Glutamatergic neuron (in vitro differentiated cells): ENCODE measurements around the gene ATG10. TPM values are rescaled to one million over a fixed set of nuclear protein-coding genes. Genes with fewer than 3 reads are reported as not detected.
"Not testable (repeated sequence)": the region's sequence is repeated elsewhere in the genome, so short reads cannot be mapped to it uniquely, and the experiment has no call there.

ENCODE experiments used
- DNase-seq: peaks from one replicate; pipeline ENCODE4 v3.0.0; 2022
- H3K27ac Mint-ChIP-seq: one replicate; pipeline ENCODE4 v1.8.0; 2020; ENCODE audit warnings: mild to moderate bottlenecking, mixed read lengths, inconsistent platforms; ENCODE audit not compliant: unreplicated experiment
- H3K27me3 Mint-ChIP-seq: one replicate; pipeline ENCODE4 v1.8.0; 2020; ENCODE audit warnings: mild to moderate bottlenecking, moderate library complexity, mixed read lengths, inconsistent platforms; ENCODE audit not compliant: unreplicated experiment
- H3K36me3 Mint-ChIP-seq: one replicate; pipeline ENCODE4 v1.8.0; 2020; ENCODE audit warnings: mild to moderate bottlenecking, mixed read lengths, inconsistent platforms; ENCODE audit not compliant: unreplicated experiment
- H3K4me1 Mint-ChIP-seq: one replicate; pipeline ENCODE4 v1.8.0; 2020; ENCODE audit warnings: mild to moderate bottlenecking, low read depth, mixed read lengths, inconsistent platforms; ENCODE audit not compliant: unreplicated experiment
- H3K4me3 Mint-ChIP-seq: one replicate; pipeline ENCODE4 v1.8.0; 2020; ENCODE audit warnings: mild to moderate bottlenecking, mixed read lengths, inconsistent platforms; ENCODE audit not compliant: unreplicated experiment
- H3K9me3 Mint-ChIP-seq: one replicate; pipeline ENCODE4 v1.8.0; 2020; ENCODE audit warnings: mild to moderate bottlenecking, moderate library complexity, mixed read lengths, inconsistent platforms; ENCODE audit not compliant: unreplicated experiment
- total RNA-seq: library from RNA; stranded (reverse); fragmentation: NEBNext Ultra II Directional; extraction: Animal tissue kit (Norgen Biotek cat#: 25700); gene quantifications from one replicate; pipeline ENCODE4 v1.2.1, GENCODE V29; 2021; ENCODE audit not compliant: unreplicated experiment
- TF ChIP-seq, protein P1 (sequence below): fragments of 200-600 bp; sonication (generic); IDR thresholded peaks from one replicate; pipeline ENCODE4 v1.5.0; 2021; ENCODE audit not compliant: partially characterized antibody, unreplicated experiment

The ATG10 gene
- total RNA-seq, 1 donor from 2014 or later: 12.1 TPM

DNA sequence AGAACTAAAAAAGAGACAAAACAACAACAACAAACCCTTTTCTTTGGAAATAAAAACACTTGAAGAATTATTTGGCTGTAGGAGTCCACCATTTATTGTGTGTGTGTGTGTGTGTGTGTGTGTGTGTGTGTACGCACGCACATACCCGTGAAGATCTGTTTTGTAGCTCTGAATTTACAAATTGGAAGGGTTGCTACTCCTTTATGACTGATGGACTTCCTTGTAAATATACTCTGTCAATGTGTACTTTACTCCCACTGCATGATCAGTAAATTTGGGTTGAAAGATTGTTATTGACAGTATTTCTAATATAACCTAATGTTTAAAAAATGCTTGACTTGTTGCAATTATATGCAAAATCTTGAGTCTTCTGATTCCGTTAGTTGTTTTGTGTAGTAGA lies 148.1 kb downstream of the ATG10 start:
- peaks cover 14% of the 10 kb centered on the region for H3K36me3 Mint-ChIP-seq
- H3K27me3 Mint-ChIP-seq: peaks cover 2% of the 10 kb centered on the region
- H3K4me3 Mint-ChIP-seq: no peak overlapping the region
- H3K4me1 Mint-ChIP-seq: no peaks in the 10 kb centered on the region
- TF ChIP-seq, protein P1, sequence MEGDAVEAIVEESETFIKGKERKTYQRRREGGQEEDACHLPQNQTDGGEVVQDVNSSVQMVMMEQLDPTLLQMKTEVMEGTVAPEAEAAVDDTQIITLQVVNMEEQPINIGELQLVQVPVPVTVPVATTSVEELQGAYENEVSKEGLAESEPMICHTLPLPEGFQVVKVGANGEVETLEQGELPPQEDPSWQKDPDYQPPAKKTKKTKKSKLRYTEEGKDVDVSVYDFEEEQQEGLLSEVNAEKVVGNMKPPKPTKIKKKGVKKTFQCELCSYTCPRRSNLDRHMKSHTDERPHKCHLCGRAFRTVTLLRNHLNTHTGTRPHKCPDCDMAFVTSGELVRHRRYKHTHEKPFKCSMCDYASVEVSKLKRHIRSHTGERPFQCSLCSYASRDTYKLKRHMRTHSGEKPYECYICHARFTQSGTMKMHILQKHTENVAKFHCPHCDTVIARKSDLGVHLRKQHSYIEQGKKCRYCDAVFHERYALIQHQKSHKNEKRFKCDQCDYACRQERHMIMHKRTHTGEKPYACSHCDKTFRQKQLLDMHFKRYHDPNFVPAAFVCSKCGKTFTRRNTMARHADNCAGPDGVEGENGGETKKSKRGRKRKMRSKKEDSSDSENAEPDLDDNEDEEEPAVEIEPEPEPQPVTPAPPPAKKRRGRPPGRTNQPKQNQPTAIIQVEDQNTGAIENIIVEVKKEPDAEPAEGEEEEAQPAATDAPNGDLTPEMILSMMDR: no peak
- no peak overlapping the region for H3K27ac Mint-ChIP-seq
- peaks cover 2% of the 10 kb centered on the region for H3K9me3 Mint-ChIP-seq
- DNase-seq: no peak

DNA sequence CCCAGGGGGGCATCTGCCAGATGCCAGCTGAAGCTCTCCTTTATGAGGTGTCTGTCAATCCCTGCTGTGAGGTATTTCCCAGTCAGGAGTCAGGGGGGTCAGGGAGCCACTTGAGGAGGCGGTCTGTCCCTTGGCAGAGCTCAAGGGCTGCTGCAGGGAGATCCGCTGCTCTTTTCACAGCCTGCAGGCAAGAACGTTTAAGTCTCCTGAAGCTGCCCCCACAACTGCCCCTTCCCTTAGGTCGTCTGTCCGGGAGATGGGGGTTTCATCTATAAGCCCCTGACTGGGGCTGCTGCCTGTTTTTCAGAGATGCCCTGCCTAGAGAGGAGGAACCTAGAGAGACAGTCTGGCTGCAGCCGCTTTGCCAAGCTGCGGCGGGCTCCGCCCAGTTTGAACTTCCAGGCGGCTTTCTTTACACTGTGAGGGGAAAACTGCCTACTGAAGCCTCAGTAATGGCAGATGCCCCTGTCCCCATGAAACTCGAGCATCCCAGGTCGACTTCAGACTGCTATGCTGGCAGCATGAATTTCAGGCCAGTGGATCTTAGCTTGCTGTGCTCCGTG lies 158.0 kb downstream of the ATG10 start:
- H3K4me3 Mint-ChIP-seq: no peak overlapping the region
- TF ChIP-seq, protein P1: no peak
- peak; percentile 23 for DNase-seq
- H3K27me3 Mint-ChIP-seq: peaks cover 2% of the 10 kb centered on the region
- peak overlapping the region; percentile 33 for H3K27ac Mint-ChIP-seq
- H3K36me3 Mint-ChIP-seq: peaks cover 32% of the 10 kb centered on the region
- peaks cover 2% of the 10 kb centered on the region for H3K4me1 Mint-ChIP-seq
- peaks cover 10% of the 10 kb centered on the region for H3K9me3 Mint-ChIP-seq

DNA sequence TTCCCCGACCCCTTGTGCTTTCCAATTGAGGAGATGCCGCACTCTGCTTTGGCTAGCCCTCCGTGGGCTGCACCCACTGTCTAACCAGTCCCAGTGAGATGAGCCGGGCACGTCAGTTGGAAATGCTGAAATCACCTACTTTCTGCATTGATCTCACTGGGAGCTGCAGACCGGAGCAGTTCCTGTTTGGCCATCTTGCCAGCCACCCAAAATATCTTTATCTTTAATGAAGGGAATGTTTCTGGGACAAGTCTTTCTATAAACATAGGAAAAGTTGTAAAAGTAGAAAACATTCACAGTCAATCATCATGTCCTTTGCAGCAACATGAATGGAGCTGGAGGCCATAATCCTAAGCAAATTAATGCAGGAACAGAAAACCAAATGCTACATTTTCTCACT lies 158.8 kb downstream of the ATG10 start:
- Mint-ChIP-seq H3K27ac (no peak overlapping the region), H3K9me3 (peaks cover 14% of the 10 kb centered on the region), H3K4me3 (no peak overlapping the region), H3K27me3 (peaks cover 2% of the 10 kb centered on the region), H3K4me1 (peaks cover 2% of the 10 kb centered on the region), H3K36me3 (peaks cover 39% of the 10 kb centered on the region)
- TF ChIP-seq, protein P1: no peak
- no peak for DNase-seq

DNA sequence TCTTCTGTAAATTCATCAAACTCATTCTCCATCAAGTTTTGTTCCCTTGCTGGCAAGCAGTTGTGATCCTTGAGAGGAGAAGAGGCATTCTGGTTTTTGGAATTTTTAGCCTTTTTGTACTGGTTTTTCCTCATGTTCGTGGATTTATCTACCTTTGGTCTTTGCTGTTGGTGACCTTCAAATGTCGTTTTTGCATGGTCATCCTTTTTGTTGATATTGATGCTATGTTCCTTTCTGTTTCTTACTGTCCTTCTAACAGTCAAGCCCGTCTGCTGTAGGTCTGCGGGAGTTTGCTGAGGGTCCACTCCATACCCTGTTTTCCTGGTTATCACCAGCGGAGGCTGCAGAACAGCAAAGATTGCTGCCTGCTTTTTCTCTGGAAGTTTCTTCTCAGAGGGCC lies 165.4 kb downstream of the ATG10 start:
- H3K27ac Mint-ChIP-seq: no peak overlapping the region
- TF ChIP-seq, protein P1: no peak
- H3K9me3 Mint-ChIP-seq: peaks cover 18% of the 10 kb centered on the region
- H3K36me3 Mint-ChIP-seq: peaks cover 34% of the 10 kb centered on the region
- H3K27me3 Mint-ChIP-seq: peaks cover 1% of the 10 kb centered on the region
- DNase-seq: no peak
- no peak overlapping the region for H3K4me3 Mint-ChIP-seq
- no peaks in the 10 kb centered on the region for H3K4me1 Mint-ChIP-seq

DNA sequence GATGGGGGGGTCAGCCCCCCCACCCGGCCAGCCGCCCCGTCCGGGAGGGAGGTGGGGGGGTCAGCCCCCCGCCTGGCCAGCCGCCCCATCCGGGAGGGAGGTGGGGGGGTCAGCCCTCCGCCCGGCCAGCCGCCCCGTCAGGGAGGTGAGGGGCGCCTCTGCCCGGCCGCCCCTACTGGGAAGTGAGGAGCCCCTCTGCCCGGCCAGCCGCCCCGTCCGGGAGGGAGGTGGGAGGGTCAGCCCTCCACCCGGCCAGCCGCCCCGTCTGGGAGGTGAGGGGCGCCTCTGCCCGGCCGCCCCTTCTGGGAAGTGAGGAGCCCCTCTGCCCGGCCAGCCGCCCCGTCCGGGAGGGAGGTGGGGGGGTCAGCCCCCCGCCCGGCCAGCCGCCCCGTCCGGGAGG lies 168.0 kb downstream of the ATG10 start:
- H3K36me3 Mint-ChIP-seq: peaks cover 39% of the 10 kb centered on the region
- H3K27me3 Mint-ChIP-seq, H3K4me1 Mint-ChIP-seq, H3K27ac Mint-ChIP-seq, H3K4me3 Mint-ChIP-seq: not testable (repeated sequence)
- DNase-seq: peak; percentile 13
- peaks cover 20% of the 10 kb centered on the region for H3K9me3 Mint-ChIP-seq
